Measurements from ENCODE around the gene POLR2J. TPM values are rescaled to one million over a fixed set of nuclear protein-coding genes. Genes with fewer than 3 reads are reported as not detected.

POLR2J gene
- total RNA-seq, 4 donors from 2014 or later, result 16.8 to 36.0 (median 22.5) TPM

- intact Hi-C loops (cut with DNase I), result no loop called here
- no peaks in the 10 kb centered on the region for H3K27me3 ChIP-seq
- TF ChIP-seq, protein P1, sequence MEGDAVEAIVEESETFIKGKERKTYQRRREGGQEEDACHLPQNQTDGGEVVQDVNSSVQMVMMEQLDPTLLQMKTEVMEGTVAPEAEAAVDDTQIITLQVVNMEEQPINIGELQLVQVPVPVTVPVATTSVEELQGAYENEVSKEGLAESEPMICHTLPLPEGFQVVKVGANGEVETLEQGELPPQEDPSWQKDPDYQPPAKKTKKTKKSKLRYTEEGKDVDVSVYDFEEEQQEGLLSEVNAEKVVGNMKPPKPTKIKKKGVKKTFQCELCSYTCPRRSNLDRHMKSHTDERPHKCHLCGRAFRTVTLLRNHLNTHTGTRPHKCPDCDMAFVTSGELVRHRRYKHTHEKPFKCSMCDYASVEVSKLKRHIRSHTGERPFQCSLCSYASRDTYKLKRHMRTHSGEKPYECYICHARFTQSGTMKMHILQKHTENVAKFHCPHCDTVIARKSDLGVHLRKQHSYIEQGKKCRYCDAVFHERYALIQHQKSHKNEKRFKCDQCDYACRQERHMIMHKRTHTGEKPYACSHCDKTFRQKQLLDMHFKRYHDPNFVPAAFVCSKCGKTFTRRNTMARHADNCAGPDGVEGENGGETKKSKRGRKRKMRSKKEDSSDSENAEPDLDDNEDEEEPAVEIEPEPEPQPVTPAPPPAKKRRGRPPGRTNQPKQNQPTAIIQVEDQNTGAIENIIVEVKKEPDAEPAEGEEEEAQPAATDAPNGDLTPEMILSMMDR (IDR thresholded peaks at IDR 0.05), result no peak
- no peak for TF ChIP-seq POLR2A (IDR thresholded peaks at IDR 0.05)
- peak within 1 kb of the TSS; percentile 61 to 84 (median 68) for H3K4me3 ChIP-seq
- no CpG with 5 or more reads among the region's 90 CpGs for WGBS, 2 donors
- H3K27ac ChIP-seq, result peak within 1 kb of the TSS; percentile 67 to 80 (median 78)
- H3K4me1 ChIP-seq, result peaks cover 0 to 44% (median 24%) of the 10 kb centered on the region in 3 donors
- H3K36me3 ChIP-seq, result peaks cover 0 to 6% (median 0%) of the 10 kb centered on the region in 3 donors
- no peaks in the 10 kb centered on the region for H3K9me3 ChIP-seq
- DNase-seq, result peak; percentile 16
Measured at GRCh38 chr7:102433219-102434038, 45.3 kb downstream of the POLR2J start, which contains the start of gene ORAI2. ORAI2 (plus strand) TSS chr7:102433575; CDS start chr7:102438957, 5,382 bp downstream.

GRCh38 chr7:102432442-102433218, 46.1 kb downstream of the POLR2J start:
- 26 to 44% methylated on average over 14 to 15 of the region's 27 CpGs for WGBS, 2 donors
- intact Hi-C loops (cut with DNase I), result no loop called here
- no peaks in the 10 kb centered on the region for H3K27me3 ChIP-seq
- H3K36me3 ChIP-seq, result peaks cover 0 to 10% (median 0%) of the 10 kb centered on the region in 3 donors
- H3K4me3 ChIP-seq, result peak overlapping the region; percentile 61 to 84 (median 68)
- no peaks in the 10 kb centered on the region for H3K9me3 ChIP-seq
- no peak for DNase-seq
- peaks cover 0 to 44% (median 24%) of the 10 kb centered on the region in 3 donors for H3K4me1 ChIP-seq
- peak overlapping the region; percentile 67 to 80 (median 78) for H3K27ac ChIP-seq
- TF ChIP-seq, protein P1 (IDR thresholded peaks at IDR 0.05), result no peak
- TF ChIP-seq POLR2A (IDR thresholded peaks at IDR 0.05), result no peak

- intact Hi-C loops (cut with DNase I), result no loop called here
- TF ChIP-seq, protein P1 (IDR thresholded peaks at IDR 0.05), result no peak
- TF ChIP-seq POLR2A (IDR thresholded peaks at IDR 0.05), result no peak
- DNase-seq, result no peak
- Histone ChIP-seq H3K4me1 (peaks cover 0 to 51% (median 24%) of the 10 kb centered on the region in 3 donors), H3K27ac (peak overlapping the region in 3 of 4 donors; percentile 50 to 59 (median 52)), H3K9me3 (no peaks in the 10 kb centered on the region), H3K36me3 (peaks cover 0 to 19% (median under 1%) of the 10 kb centered on the region in 3 donors), H3K4me3 (no peak overlapping the region), H3K27me3 (no peaks in the 10 kb centered on the region)
- 38 to 41% methylated on average over 10 to 13 of the region's 17 CpGs for WGBS, 2 donors
Measured at GRCh38 chr7:102431617-102432298, 47.0 kb downstream of the POLR2J start.

GRCh38 chr7:102429141-102429899, 49.4 kb downstream of the POLR2J start:
- Histone ChIP-seq H3K36me3 (peaks cover 0 to 37% (median 3%) of the 10 kb centered on the region in 3 donors), H3K27me3 (no peaks in the 10 kb centered on the region), H3K4me1 (peaks cover 0 to 62% (median 20%) of the 10 kb centered on the region in 3 donors), H3K4me3 (no peak overlapping the region), H3K27ac (no peak overlapping the region), H3K9me3 (no peaks in the 10 kb centered on the region)
- TF ChIP-seq POLR2A (IDR thresholded peaks at IDR 0.05), result no peak
- TF ChIP-seq, protein P1 (IDR thresholded peaks at IDR 0.05), result no peak
- 91% methylated on average over 8 to 10 of the region's 10 CpGs for WGBS, 2 donors
- intact Hi-C loops (cut with DNase I), result no loop called here
- no peak for DNase-seq
